Measurements from ENCODE around the gene SLC34A3.

SLC34A3 gene

DNA sequence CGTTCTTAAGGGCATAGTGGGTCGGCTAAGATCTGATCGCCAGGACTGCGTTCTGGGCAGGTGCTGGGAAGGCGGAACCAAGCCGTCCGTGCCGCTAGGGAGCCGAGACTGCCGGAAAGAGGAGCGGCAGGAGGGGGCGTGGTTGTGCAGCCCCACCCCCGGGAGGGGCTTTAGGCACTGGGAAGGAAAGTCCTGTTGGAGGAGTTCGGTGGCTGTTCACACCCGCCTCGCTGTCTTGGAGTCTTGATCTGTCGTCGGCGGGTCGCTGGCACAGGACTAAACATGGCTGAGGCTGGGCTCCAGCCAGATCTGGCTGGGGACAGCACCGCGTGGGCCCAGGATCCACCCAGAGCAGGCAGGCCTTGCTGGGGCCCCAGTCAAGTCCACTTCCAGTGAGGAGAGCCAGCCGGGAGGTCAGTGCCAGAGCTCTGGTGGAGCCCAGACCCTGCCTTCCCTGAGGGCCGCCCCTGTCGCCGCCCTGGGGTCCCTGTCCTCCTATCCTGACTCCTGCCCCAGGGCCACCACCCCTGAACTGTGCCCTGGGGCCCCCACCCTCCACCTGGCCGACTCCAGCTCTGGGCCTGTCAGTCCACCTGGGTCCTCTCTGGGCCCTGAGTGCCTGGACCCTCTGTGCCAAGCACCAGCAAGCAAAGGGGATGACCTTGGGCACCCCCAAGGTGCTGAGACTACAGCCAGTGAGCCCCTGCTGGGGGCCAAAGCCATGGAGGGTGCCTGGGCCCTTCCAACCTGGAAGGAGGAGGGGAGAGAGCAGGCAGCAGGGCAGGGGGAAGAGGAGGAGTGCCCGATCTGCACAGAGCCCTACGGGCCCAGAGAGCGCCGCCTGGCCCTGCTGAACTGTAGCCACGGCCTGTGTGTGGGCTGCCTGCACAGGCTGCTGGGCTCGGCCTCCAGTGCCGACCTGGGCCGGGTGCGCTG is 13.2 kb upstream of the SLC34A3 start:
- DNase-seq (ENCODE audit: low read depth), result no peak

DNA sequence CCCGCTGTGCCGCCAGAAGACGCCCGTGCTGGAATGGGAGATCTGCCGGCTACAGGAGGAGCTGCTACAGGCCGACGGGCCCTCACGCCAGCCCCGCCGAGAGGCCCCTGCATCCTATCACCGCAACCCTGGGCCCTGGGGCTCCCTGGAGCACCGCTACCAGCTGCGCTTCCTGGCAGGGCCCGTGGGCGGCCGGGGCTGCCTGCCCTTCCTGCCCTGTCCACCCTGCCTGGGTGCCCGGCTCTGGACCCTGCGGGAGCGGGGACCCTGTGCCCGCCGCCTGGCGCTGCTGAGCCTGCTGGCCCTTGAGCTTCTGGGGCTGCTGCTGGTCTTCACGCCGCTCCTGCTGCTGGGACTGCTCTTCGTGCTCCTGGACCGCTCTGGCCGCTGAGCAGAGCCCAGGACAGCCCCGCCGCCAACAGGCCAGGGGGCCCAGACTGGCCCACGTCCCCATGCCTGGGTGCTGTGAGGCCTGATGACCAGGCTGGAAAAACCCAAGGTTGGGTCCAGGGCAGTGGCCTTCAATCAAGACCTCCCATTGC is 12.4 kb upstream of the SLC34A3 start:
- DNase-seq (ENCODE audit: low read depth), result no peak

- DNase-seq (ENCODE audit: low read depth), result no peak
Measured at GRCh38 chr9:137218754-137219271, 11.9 kb upstream of the SLC34A3 start.

- no peak for DNase-seq (ENCODE audit: low read depth)
Measured at GRCh38 chr9:137219757-137220316, 10.9 kb upstream of the SLC34A3 start.

DNA sequence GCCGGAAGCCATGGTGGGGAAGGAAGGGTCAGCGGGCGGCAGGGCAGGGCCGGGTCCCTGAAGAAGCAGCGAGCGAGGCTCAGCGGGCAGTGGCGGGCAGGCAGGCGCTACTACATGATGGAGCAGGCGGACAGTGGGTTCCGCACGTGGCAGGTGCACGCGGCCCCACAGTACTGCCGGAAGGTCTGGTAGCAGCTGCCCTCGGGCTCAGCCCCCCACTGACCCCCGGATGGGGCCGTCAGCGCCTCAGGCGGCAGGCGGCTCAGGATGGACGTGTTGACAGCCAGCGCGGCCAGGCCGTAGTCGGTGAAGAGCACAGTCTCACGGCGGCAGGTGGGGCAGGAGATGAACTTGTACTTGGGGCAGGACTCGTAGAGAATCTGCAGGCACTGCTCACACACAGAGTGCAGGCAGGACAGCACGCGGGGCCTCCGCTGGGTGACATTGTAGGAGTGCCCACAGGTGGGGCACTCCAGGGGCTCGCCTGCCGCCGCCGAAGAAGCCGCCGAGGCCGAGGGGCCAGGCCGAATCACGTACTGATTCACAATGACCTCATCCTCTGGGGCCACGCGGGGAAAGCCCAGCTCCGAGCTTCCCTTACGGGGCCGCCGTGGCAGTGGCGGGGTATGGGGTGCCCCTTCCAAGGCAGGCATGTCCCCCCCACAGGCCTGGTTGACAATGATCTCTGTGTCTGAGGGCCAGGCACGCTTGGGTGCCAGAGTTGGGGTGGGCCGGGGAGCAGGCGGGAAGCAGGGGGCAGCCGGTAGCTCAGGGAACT is 10.2 kb upstream of the SLC34A3 start:
- no peak for DNase-seq (ENCODE audit: low read depth)

DNA sequence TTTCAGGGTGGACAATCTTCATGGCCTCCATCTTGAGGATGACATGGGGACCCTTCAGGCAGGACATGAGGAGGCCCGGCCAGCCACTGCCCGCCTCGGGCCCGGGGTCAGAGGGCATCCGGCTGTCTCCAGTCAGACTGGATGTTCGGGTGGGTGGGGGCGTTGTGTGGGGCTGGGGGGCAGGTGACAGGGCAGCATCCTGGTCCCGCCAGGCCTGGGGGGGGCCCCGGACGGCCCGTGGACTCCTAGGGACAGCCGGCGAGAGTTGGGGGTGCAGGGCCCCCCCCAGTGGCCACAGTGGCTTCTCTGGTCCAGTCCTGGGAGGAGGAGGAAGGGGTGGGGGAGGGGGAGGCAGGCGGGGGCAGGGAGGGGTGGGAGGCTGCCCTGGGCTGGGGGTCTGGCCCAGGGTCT is 9.6 kb upstream of the SLC34A3 start:
- DNase-seq (ENCODE audit: low read depth), result no peak

DNA sequence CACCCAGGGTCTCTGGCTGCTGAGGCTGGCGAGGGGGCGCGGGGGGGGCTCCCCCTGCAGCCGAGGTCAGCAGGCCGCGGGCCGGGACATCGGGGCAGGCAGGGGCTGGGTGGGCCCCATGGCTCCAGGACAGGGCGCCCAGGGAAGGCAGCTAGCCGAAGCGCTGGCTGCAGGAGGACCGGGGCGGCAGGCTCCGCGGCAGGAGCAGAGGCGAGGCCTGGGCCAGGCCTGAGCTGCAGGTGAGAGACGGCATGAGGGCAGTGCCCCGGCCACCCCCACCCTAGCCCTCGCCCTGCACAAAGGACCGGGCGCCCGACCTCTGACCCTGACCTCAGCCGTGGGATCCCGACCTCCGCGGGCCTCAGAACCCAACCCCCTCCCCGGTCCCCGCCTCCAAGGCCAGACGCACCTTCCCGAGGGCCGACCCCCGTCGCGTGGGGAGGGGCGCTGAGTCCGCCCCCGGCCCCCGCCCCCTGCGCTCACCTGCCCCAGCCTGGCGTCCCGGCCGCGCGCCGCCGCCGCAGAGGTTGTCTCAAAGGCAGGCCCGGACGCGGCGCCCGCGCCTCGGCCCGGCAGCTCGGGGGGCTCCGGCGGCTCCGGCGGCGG is 9.1 kb upstream of the SLC34A3 start:
- no peak for DNase-seq (ENCODE audit: low read depth)

DNA sequence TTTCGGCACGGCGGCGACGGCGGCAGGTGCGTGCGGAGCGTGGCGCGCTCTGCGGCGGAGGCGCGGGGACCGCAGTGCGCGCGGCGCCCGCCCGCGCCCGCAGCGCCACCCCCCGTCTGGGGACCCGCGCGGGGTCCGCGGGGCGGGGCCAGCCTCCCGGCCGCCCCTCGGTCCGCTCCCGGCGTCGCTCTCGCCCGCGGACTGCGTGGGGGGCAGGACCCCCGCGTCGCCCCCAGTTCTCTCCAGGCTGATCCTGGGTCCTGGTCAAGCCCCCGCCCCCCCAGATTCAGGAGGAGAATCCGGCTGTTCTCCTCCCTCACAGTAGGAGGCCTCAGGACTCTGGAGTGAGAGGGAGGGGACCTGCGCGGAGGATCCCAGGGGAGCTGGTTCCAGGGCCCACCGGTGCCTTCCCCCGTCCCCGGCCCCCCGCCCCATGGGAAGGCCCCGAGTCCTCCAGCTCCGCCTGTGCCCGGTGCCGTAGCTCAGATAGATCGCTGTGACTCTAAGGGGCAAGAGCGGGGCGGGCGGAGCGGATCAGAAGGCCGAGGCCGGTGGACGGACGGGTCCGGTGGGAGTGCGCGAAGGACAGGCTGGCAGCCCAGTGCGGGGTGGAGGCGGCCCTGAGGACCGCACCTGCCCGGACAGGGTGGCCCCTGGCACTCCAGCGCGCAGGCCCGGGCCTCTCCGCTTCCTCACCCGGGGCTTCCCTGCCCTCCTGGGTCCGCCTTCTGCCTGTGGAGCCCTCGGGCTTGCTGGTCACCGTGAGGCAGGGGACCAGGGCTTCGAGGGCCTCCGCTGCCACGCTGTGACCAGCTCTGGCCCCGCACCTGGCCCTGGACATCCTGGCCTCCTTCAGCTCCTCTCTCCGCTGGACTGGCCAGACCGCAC is 8.3 kb upstream of the SLC34A3 start, which contains the start of gene RNF208:
TSS of gene RNF208 (minus strand) at position 51 of the 888 bp plus-strand sequence. CDS start 1,028 bp downstream, outside the sequence.
- DNase-seq (ENCODE audit: low read depth), result no peak

DNA sequence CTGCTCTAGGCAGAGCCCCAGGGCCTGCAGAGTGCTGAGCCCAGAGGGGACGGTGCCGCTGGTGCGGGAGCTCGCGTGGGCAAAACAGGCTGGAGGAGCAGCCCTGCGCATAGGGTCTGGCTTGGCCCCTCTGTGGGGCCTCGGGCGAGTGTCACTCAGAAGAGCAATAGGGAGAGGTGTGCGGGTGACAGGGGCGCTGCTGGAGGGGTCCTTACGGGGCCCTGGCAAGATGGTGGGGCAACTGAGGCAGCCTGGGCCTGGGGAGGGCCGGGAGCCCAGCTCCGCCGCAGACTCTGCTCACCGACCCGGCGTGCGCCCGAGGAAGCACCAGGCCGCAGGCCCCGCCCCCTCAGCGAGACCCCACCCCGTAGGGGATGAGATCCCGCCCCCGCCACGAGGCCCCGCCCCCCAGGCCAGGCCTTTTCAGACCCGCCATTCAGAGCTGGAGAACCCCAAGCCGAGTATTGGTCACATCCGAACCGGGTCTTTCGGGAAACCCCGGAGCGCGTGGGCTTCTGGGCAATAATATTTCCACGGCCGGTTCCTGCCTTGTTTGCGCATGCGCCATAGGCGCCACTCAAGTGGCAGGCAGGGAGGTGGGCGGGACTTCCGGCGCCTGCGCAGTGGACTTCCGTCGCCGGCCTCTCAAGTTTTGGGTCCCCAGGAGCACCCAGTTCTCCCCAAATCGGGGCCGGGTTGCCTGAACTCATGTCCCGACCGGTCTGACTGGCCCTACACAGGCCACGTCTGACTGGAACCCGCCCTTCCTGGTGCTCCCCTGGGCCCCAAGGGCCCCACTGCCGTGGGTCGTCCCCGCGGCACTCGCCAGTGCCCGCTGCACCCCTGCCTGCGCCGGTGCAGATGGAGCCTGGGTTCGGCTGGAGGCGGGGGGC is 7.4 kb upstream of the SLC34A3 start:
- peak; percentile 98 for DNase-seq (ENCODE audit: low read depth)

DNA sequence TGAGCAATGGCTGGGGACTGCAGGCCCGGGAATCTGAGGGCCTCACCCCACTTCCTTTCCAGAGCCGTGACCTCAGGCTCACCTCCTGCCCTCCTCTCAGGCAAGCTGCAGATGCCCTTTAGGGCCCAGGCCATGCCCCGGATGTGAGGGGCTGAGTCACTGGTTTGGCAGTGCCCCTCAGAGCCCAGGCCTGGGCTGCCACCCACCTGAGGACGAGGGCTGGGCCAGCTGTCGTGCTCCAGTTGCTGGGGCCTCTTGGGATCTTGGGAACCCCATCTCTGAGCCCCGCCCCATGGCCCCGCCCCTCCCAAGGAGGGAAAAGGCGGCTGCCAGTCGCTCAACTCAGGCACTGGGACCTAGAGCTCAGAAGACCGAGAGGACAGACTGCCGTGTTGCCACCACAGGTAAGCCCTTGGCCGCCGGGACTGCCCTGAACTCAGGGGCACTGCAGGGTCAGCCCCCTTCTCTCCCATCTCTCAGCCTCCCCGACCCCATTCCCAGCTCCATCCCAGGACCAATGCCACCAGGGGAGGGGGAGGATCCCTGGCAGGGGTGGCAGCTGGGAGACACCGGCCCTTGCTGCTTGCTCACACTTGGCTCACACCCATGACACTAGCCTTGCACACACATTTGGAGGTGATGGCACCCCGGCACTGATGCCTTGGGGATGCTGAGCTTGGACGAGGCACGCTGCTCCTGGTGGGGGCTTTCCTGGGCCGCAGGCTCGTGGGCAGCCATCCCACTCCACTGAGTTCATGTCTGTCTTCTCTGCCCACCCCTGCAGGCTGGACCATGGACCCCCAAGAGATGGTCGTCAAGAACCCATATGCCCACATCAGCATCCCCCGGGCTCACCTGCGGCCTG is 5.6 kb upstream of the SLC34A3 start, which contains the start of gene CYSRT1:
TSS of gene CYSRT1 (plus strand) at position 345 of the 865 bp plus-strand sequence. CDS start at position 793, 448 bp downstream.
- no peak for DNase-seq (ENCODE audit: low read depth)

- no peak for DNase-seq (ENCODE audit: low read depth)
Measured at GRCh38 chr9:137225699-137226331, 4.9 kb upstream of the SLC34A3 start.

GRCh38 chr9:137226338-137227053 is 4.2 kb upstream of the SLC34A3 start:
- DNase-seq (ENCODE audit: low read depth), result no peak

GRCh38 chr9:137227054-137227852 is 3.4 kb upstream of the SLC34A3 start, which contains the start of gene RNF224:
Gene RNF224 (plus strand): TSS chr9:137227502. CDS start chr9:137228336, 834 bp downstream.
- DNase-seq (ENCODE audit: low read depth), result peak; percentile 77

DNA sequence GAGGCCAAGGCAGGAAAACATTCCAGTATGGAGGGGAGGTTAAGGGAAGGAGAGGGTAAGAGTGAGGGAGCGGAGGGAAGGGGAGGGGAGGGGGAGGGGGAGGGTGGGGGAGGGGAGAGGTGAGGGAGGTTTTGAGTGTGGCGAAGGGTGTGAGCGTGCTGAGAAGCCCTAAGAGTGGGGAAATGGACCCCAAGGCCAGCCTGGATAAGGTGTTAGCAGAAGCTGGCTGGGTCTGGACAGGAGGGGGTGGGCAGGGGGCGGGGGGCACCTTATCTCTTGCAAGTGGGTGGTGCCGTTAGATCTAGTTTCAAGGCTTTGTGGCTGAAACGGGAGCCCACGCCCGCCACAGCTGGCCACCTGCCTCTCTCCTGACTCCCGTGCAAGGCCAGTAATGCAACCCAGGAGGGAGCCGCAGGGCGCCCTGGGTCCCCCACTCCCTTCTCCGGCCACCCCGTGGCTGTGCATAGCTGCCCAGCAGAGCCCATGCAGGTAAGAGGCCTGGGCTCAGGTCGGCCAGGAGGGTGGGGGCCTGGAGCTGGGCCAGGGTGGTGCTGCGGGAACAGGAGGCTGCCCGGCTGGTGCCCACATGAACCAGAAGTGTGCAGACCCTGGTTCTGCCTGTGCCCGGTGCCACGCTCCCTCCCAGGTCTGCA is 2.7 kb upstream of the SLC34A3 start:
- no peak for DNase-seq (ENCODE audit: low read depth)

GRCh38 chr9:137228506-137228967 is 2.2 kb upstream of the SLC34A3 start:
- no peak for DNase-seq (ENCODE audit: low read depth)
